HepG2 (cell line): Measurements from ENCODE around the gene NKX6-2. TPM values are rescaled to one million over a fixed set of nuclear protein-coding genes. Genes with fewer than 3 reads are reported as not detected.
"Not testable (repeated sequence)": the region's sequence is repeated elsewhere in the genome, so short reads cannot be mapped to it uniquely, and the experiment has no call there.

Experiments
- ATAC-seq: fragments of 200-7000 bp; cut with Tn5 transposase; 3 replicates; pipeline ENCODE4 v1.9.1; 2020; ENCODE audit warnings: mild to moderate bottlenecking, moderate library complexity
- BruUV-seq: library from RNA; stranded (reverse); fragments of 400-500 nt; replicated peaks from 2 replicates; lab custom pipeline; 2021; lab: Mats Ljungman, UMichigan
- CTCF ChIA-PET: fragments of 300-600 bp; formaldehyde crosslinking; extraction: SDS; loops from one replicate; lab custom pipeline; 2021; ENCODE audit warnings: low total read pairs, inconsistent platforms, low intra/inter-chr PET ratio; lab: Yijun Ruan, JAX
- POLR2A ChIA-PET: fragments of 350-600 bp; sonication (Branson Sonifier 250); formaldehyde crosslinking; loops from one replicate; lab custom pipeline; 2020; ENCODE audit warnings: antibody characterized with exemption, inconsistent platforms; lab: Yijun Ruan, JAX
- DNase-seq: peaks from one replicate; pipeline ENCODE4 v3.0.0-alpha.2; 2015; ENCODE audit warnings: low spot score
- FAIRE-seq: peaks from 3 replicates; lab custom pipeline; 2011; peaks lifted over from hg19 to GRCh38; lab: Jason Lieb, UNC
- H2AFZ ChIP-seq: one replicate; pipeline ENCODE4 v1.6.1; 2011; ENCODE audit warnings: low read length, inconsistent platforms
- H3K27ac ChIP-seq: fragments of 300-600 bp; 3 replicates; pipeline ENCODE4 v1.8.0; 2011; ENCODE audit warnings: mixed run types, mild to moderate bottlenecking, mixed read lengths, low read length, inconsistent platforms; ENCODE audit not compliant: insufficient read depth; ENCODE audit errors: extremely low read length
- H3K27me3 ChIP-seq, 2 experiments: fragments of 200-600 bp in 1 of 2; 2 replicates in 1 of 2; 3 replicates in 1 of 2; pipeline versions ENCODE4 v1.6.0 to v1.8.0; 2011; ENCODE audit warnings: low read length in 2 of 2, mild to moderate bottlenecking in 2 of 2, moderate library complexity in 2 of 2, inconsistent platforms in 1 of 2; ENCODE audit not compliant: insufficient read depth in 2 of 2, control insufficient read depth in 1 of 2
- H3K36me3 ChIP-seq, 2 experiments: fragments of 200-600 bp in 1 of 2; replicated peaks in 1 of 2; 2 replicates in 1 of 2; 3 replicates in 1 of 2; pipeline versions ENCODE4 v1.5.1 to v1.8.0; 2011; ENCODE audit warnings: low read length in 2 of 2, inconsistent platforms in 1 of 2; ENCODE audit not compliant: insufficient read depth in 2 of 2, control insufficient read depth in 1 of 2
- H3K4me1 ChIP-seq: 2 replicates; pipeline ENCODE4 v1.5.1; 2012; ENCODE audit warnings: low read length, inconsistent platforms; ENCODE audit not compliant: insufficient read depth
- H3K4me2 ChIP-seq: 2 replicates; pipeline ENCODE4 v1.6.0; 2011; ENCODE audit warnings: low read depth, low read length, inconsistent platforms
- H3K4me3 ChIP-seq, 3 experiments: fragments of 200-600 bp in 1 of 3; sonication (generic), shearing (Covaris generic) in 1 of 3; replicated peaks in 1 of 3; 2 replicates each; pipeline ENCODE4 v1.5.1; 2011 to 2016; ENCODE audit warnings: low read length in 3 of 3, inconsistent platforms in 2 of 3, low read depth in 2 of 3, mild to moderate bottlenecking in 2 of 3, control low read depth in 1 of 3, mixed read lengths in 1 of 3; ENCODE audit not compliant: insufficient read depth in 1 of 3
- H3K79me2 ChIP-seq: one replicate; pipeline ENCODE4 v1.6.1; 2011; ENCODE audit warnings: low read length, inconsistent platforms; ENCODE audit not compliant: insufficient read depth
- H3K9ac ChIP-seq: 2 replicates; pipeline ENCODE4 v1.6.0; 2011; ENCODE audit warnings: mild to moderate bottlenecking, low read depth, low read length, inconsistent platforms; ENCODE audit not compliant: insufficient read depth
- H3K9me3 ChIP-seq: 2 replicates; pipeline ENCODE4 v1.5.1; 2012; ENCODE audit warnings: mild to moderate bottlenecking, low read length
- H4K20me1 ChIP-seq: 2 replicates; pipeline ENCODE4 v1.6.0; 2011; ENCODE audit warnings: inconsistent platforms, mild to moderate bottlenecking, low read length, moderate library complexity; ENCODE audit not compliant: insufficient read depth
- AHR ChIP-seq: IDR thresholded peaks from 2 replicates; pipeline ENCODE4 v1.6.1; 2018; ENCODE audit warnings: missing genetic modification reagents, missing compliant biosample characterization
- CBFB ChIP-seq: sonication (generic); formaldehyde crosslinking; IDR thresholded peaks from 2 replicates; pipeline ENCODE4 v1.4.0; 2020; ENCODE audit warnings: missing genetic modification reagents
- FOXO1 ChIP-seq: sonication (generic); formaldehyde crosslinking; IDR thresholded peaks from 2 replicates; pipeline ENCODE4 v1.4.0; 2020; ENCODE audit warnings: missing genetic modification reagents
- MAFK ChIP-seq, 2 experiments: IDR thresholded peaks in 1 of 2; conservative IDR thresholded peaks in 1 of 2; 2 replicates each; pipeline ENCODE4 v1.6.1; 2011; ENCODE audit warnings: improper control_type of control experiment in 2 of 2, low read length in 2 of 2
- MEF2D ChIP-seq: sonication (generic); formaldehyde crosslinking; IDR thresholded peaks from 2 replicates; pipeline ENCODE4 v1.5.1; 2020; ENCODE audit warnings: mild to moderate bottlenecking, missing genetic modification reagents
- ZMYM4 ChIP-seq: sonication (generic); formaldehyde crosslinking; IDR thresholded peaks from 2 replicates; pipeline ENCODE4 v1.8.1; 2023; ENCODE audit warnings: mild to moderate bottlenecking, missing genetic modification reagents
- ZNF451 ChIP-seq: sonication (generic); formaldehyde crosslinking; IDR thresholded peaks from 2 replicates; pipeline ENCODE4 v1.5.0; 2020; ENCODE audit warnings: mild to moderate bottlenecking, missing genetic modification reagents
- ZNF83 ChIP-seq: sonication (generic); formaldehyde crosslinking; IDR thresholded peaks from 2 replicates; pipeline ENCODE4 v1.4.0; 2020; ENCODE audit warnings: missing genetic modification reagents, mild to moderate bottlenecking, borderline replicate concordance
- WGBS: methylation state at CpG from one replicate; pipeline ENCODE4 v1.1.6; 2017; ENCODE audit warnings: low lambda C conversion rate; 5-methylcytosine and 5-hydroxymethylcytosine counted together
- in situ Hi-C: cut with HindIII; loops from 2 replicates; pipeline ENCODE4 v1.10.0; 2017; ENCODE audit warnings: low pct_unique_long_range_greater_than_20kb; ENCODE audit not compliant: extremely low pct_ligation_motif_present
- intact Hi-C: fragments of 100-400 bp; cut with micrococcal nuclease; formaldehyde crosslinking; loops from one replicate; pipeline ENCODE4 v1.10.0; 2022; ENCODE audit not compliant: unreplicated experiment
- polyA plus RNA-seq, 8 experiments: library from polyadenylated mRNA; depleted of rRNA in 3 of 8; stranded (reverse) in 7 of 8; unstranded in 1 of 8; fragments of >200 nt; fragmentation: Illumina TruSeq in 4 of 8; extraction: Trizol in 4 of 8; gene quantifications; 2 replicates each; pipeline versions ENCODE4 v1.2.1 to v1.2.3, GENCODE V29; 2011 to 2016; ENCODE audit warnings: low read depth in 4 of 8, missing spikeins in 1 of 8, mixed read lengths in 1 of 8; ENCODE audit not compliant: insufficient read depth in 1 of 8
- total RNA-seq, 5 experiments: library from RNA; depleted of rRNA; stranded (reverse); fragments of >200 nt; fragmentation: Illumina TruSeq; extraction: Trizol; gene quantifications; 2 replicates each; pipeline ENCODE4 v1.2.3, GENCODE V29; 2016; ENCODE audit warnings: low read depth in 1 of 5

Gene NKX6-2
- total and polyA plus RNA-seq, 2 of the 13 experiments (the other 11 are each of a cell fraction or from before 2014, with no cell fraction given), result not detected

DNA sequence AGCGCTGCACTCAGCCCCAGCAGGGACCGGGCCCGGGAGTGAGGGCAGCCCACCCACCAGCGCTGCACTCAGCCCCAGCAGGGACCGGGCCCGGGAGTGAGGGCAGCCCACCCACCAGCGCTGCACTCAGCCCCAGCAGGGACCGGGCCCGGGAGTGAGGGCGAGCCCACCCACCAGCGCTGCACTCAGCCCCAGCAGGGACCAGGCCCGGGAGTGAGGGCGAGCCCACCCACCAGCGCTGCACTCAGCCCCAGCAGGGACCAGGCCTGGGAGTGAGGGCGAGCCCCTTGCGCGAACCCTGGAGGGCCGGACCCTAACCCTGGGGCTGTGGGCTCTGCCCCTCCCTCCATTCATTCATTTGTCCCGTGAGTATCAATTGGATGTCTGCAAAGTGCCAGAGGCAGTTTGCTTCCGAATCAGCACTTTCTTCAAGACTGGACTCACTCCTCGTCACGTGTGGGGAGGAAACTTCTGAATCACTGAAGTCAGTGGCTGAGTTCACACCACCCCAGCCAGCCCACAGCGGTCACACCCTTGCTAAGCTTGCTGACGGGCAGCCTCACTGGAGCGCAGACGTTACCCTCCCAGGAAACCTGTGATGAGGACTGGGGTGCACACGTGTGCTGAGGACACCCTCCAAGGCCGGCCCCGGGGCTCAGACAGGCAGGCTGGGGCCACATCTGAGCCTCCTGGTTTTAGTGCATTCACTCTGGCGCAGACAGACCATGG, 42.6 kb downstream of the NKX6-2 start:
- FAIRE-seq, ATAC-seq, H3K4me2 ChIP-seq, H3K36me3 ChIP-seq, intact Hi-C loops, DNase-seq, CTCF ChIA-PET, H3K9ac ChIP-seq, H3K79me2 ChIP-seq, H3K27ac ChIP-seq, H4K20me1 ChIP-seq, H3K4me3 ChIP-seq, H3K9me3 ChIP-seq, H2AFZ ChIP-seq, in situ Hi-C loops, BruUV-seq, POLR2A ChIA-PET, H3K27me3 ChIP-seq: not testable (repeated sequence)
- WGBS, result 98% methylated on average over 7 of the region's 30 CpGs
- peaks cover 10% of the 10 kb centered on the region for H3K4me1 ChIP-seq
- TF ChIP-seq MAFK (conservative IDR thresholded peaks at IDR 0.05 in 1 of 2, IDR thresholded peaks at IDR 0.05 in 1 of 2; ENCODE audit: low read length in 2 of 2), result 0 out of 4 replicates have a peak, but pooled peaks of 1 of the 2 experiments have one; percentile 12

- no peak for DNase-seq
- H3K4me1 ChIP-seq, result peaks cover 10% of the 10 kb centered on the region
- no peak overlapping the region for H3K27ac ChIP-seq
- no peaks in the 10 kb centered on the region for H3K27me3 ChIP-seq
- ChIA-PET POLR2A (no interaction called here), CTCF (no interaction called here)
- no peaks in the 10 kb centered on the region for H4K20me1 ChIP-seq
- H3K36me3 ChIP-seq, result no peaks in the 10 kb centered on the region; a peak in 2 of 5 replicates
- no peak for ATAC-seq
- no peaks in the 10 kb centered on the region for H3K9me3 ChIP-seq
- BruUV-seq, result no TSS peak
- no peak overlapping the region for H3K4me2 ChIP-seq
- intact Hi-C loops (no loop called here), in situ Hi-C loops (no loop called here)
- WGBS, result 94% methylated on average over 11 of the region's 12 CpGs
- FAIRE-seq, result no peak
- TF ChIP-seq ZMYM4 (CRISPR knock-in tag) (no peak), ZNF83 (CRISPR knock-in tag) (no peak), CBFB (CRISPR knock-in tag) (no peak), AHR (CRISPR knock-in tag) (no peak), FOXO1 (CRISPR knock-in tag) (no peak), MEF2D (no peak), ZNF451 (CRISPR knock-in tag) (no peak)
- no peak overlapping the region for H3K4me3 ChIP-seq
- no peak overlapping the region for H2AFZ ChIP-seq
- H3K9ac ChIP-seq, result no peak overlapping the region
- H3K79me2 ChIP-seq, result no peaks in the 10 kb centered on the region
Measured at GRCh38 chr10:132742837-132743194, 43.1 kb downstream of the NKX6-2 start.
